NOMO-1 treated with dmso at 0.1 percent for 144 hours (cell line): Measurements from ENCODE around the gene ANGPTL8.

ENCODE experiments used
- DNase-seq: peaks from one replicate; lab custom pipeline; 2025; ENCODE audit not compliant: unreplicated experiment; lab: John Stamatoyannopoulos, UW

The ANGPTL8 gene

GRCh38 chr19:11236324-11237301 is 2.8 kb upstream of the ANGPTL8 start:
- no peak for DNase-seq

- no peak for DNase-seq
These were observed 2.1 kb upstream of the ANGPTL8 start for GRCh38 chr19:11237321-11237720.

GRCh38 chr19:11238041-11238440 is 1.4 kb upstream of the ANGPTL8 start:
- DNase-seq = no peak

DNA sequence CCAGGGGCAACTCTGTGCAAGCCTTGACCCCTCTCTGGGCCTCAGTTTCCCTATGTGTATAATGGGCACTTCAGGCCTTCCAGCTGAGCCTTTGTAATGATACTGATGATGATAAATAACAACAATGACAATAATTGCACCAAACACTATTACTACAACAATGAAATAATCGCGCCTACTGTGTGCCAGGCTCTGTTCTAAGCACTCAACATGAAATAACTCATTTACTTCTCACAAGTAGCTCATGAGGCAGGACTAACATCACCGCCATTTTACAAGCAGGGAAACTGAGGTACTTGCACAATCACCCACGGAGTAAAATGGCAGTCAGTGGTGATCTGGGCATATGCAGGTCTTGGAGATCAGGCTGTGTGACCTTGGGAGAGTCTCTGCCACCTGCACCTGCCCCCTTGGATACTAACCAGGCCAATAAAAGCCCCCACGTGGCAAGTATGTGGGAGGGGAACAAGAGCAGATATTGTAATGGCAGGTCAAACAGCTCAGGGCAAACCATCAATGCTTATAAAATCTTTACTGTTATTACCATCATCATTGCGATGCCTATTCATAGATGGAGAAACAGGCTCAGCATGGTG is 540 bp upstream of the ANGPTL8 start:
- no peak for DNase-seq

DNA sequence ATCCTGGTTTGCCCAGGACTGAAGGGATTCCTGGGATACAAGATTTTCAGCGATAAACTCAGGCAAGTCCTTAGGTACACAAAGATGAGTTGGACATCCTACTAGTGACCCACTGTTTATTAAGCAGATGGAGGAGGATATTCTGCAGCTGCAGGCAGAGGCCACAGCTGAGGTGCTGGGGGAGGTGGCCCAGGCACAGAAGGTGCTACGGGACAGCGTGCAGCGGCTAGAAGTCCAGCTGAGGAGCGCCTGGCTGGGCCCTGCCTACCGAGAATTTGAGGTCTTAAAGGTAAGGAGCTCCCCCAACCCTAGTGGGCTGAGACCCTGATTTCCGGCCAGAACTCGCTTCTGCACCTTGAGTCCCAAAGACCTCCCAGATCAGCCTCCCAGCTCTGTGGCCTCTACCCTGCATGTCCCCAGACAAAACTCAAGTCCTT is 607 bp downstream of the ANGPTL8 start:
- no peak for DNase-seq

DNA sequence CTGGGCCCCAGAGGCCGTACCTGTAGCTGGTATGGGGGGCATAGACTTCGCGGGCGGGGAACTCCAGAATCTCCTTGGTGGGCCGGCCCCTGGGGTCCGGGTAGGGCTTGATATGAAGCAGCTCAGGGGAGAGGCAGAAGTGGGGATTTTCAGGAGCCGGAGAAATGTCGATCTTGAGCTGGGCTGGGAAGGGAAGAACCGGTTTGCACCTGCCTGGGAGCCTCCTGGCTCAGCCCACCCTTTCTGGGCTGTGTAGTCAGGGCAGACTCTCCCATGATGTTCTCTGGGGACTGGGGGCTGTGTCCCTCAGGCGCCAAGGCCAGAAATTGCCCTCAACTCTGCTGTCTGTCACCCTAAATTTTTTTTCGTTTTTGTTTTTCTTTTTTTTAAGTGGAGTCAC is 2.6 kb downstream of the ANGPTL8 start:
- DNase-seq = no peak

GRCh38 chr19:11242864-11243797 is 3.7 kb downstream of the ANGPTL8 start:
- no peak for DNase-seq

GRCh38 chr19:11243798-11244169 is 4.4 kb downstream of the ANGPTL8 start:
- no peak for DNase-seq

DNA sequence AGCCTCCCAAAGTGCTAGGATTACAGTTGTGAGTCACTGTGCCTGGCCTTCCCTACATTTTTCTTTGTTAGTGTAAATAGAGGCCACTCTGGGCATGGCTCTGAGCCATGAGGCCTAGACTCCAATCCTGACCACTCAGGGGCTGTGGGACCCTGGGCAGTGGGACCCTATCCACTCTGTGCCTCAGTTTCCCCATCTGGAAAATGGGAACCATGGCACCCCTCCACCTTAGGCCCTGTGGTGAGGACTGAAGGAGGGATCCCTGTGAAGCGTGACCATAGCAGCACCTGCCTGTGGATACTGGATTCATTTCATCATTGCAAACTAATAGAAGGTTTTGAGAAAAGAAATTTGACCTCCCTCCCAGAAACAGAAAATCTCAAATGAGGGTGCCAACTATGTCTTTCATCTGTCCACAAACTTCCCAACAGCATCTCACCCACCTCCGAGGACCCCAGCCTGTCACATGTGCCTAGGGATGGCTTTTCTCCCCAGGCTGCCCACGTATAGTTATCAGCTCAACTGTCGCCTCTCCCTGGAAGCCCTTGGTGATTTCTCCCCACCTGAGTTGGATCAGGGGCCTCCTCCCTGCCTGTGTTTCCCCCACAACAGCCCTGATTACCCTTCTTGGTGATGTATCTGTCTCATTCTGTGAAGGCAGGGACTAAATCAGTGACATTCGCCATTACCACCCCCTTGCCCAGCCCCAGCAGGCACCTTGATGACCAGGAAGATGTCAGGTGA is 5.6 kb downstream of the ANGPTL8 start:
- DNase-seq = no peak

GRCh38 chr19:11246941-11247340 is 7.5 kb downstream of the ANGPTL8 start:
- no peak for DNase-seq

- no peak for DNase-seq
These were observed 8.0 kb downstream of the ANGPTL8 start for GRCh38 chr19:11247391-11247790.

- DNase-seq = no peak
These were observed 8.5 kb downstream of the ANGPTL8 start for GRCh38 chr19:11247934-11248333.

- no peak for DNase-seq
These were observed 9.4 kb downstream of the ANGPTL8 start for GRCh38 chr19:11248852-11249251.

DNA sequence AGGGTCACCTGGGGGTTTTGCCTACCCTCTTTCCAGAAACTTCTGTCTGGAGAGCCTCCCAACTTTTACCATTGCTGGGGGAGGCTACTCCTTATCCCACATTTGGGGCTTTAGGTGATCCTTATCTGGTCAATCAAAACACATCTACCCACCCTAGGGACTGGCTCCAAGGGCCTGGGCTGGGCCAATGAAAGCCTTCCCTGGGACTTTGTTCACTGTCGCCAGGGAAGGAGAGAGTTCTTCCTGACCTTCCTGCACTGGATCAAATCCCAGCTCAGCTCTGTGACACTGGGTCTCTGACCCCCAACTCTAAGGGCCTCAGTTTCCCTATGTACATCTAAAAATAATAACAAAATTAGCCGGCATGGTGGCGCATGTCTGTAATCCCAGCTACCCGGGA is 11.8 kb downstream of the ANGPTL8 start:
- DNase-seq = no peak

DNA sequence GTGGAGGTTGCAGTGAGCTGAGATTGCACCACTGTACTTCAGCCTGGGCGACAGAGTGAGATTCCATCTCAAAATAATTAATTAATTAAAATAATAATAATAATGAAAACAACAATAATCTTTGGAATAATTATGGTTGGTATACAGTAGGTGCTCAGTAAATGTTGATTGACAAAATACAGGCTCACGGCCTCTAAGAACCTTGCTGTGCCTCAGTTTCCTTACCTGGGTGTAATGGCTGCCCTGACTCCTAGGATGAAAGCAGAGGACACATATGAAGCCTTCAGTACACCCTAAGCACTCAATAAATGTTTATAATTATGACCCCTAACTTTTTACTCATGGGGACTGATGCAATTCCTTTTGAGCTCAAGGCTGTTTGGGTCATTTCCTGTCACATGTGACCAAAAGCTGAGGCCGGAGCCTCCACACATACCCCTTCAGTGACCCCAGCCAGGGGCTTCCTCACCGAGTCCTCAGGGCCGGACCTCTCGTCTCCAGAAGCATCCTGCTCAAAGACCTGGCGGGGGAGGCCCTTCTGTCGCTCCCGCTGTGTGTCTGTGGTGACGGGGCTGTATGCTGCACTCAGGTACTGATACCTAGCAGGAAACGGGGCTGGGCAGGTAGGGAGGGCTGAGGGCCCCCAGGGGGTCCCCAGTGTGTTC is 12.4 kb downstream of the ANGPTL8 start:
- DNase-seq = no peak

GRCh38 chr19:11252665-11253355 is 13.4 kb downstream of the ANGPTL8 start:
- DNase-seq = no peak

DNA sequence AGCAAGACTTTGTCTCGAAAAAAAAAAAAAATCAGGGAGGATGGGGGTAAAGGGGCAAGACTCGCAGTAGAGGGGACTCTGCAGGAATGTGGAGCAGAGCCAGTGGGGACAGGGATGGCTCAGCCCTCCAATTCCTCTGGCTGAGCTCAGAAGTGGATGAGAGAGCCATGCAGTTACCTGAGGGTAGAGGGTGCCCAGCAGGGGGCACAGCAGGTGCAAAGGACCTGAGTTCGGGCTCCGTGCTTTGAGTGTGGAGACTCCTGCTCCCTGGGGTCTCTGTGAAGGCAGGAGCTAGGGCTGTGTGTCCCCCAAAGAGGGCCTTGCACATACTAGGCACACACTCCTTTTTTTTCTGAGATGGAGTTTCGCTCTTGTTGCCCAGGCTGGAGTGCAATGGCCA is 15.2 kb downstream of the ANGPTL8 start:
- no peak for DNase-seq

- DNase-seq = no peak
These were observed 16.8 kb downstream of the ANGPTL8 start for GRCh38 chr19:11256189-11256588.

- no peak for DNase-seq
These were observed 18.5 kb downstream of the ANGPTL8 start for GRCh38 chr19:11257846-11258380.
